Measurements from ENCODE around the gene LACTBL1. TPM values are rescaled to one million over a fixed set of nuclear protein-coding genes. Genes with fewer than 3 reads are reported as not detected.

LACTBL1 gene
- total and polyA plus RNA-seq, 2 of the 8 experiments (the other 6 are each of a cell fraction or from before 2014, with no cell fraction given) = not detected

DNA sequence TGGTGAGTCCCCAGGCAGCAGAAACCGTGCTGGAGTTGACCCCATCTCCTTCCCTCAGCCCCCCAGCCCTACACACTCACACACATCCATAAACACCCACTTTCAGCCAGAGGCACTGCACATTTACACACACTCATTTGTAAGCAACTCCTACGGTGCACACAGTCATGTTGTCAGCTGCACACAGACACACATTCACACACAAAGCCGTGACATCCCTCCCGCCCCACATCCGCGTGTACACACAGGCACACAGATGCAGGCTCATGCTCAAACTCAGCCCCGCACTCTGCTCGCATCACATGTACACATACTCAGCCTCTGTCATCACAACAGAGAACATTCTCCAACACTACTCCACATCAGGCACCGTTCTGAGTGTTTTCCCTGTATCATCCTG lies 47.6 kb downstream of the LACTBL1 start:
- Histone ChIP-seq H3K4me3 (ENCODE audit: extremely low read depth in 1 of 4, insufficient read depth in 2 of 4, low read depth in 3 of 4, low read length in 4 of 4) (no peak overlapping the region), H4K91ac (replicated peaks; ENCODE audit: insufficient read length, low read length) (no peak overlapping the region), H3K27ac (ENCODE audit: low read depth, low read length) (no peak overlapping the region), H4K20me1 (replicated peaks in 1 of 2; ENCODE audit: control insufficient read depth in 1 of 2, insufficient read depth in 2 of 2, low read length in 2 of 2) (no peaks in the 10 kb centered on the region), H4K5ac (ENCODE audit: insufficient read length, low read depth, low read length) (no peak overlapping the region), H3K23ac (ENCODE audit: insufficient read length) (no peak overlapping the region), H2BK20ac (ENCODE audit: low read length) (no peak overlapping the region), H3K79me1 (ENCODE audit: low read depth, low read length) (no peaks in the 10 kb centered on the region), H3K56ac (replicated peaks; ENCODE audit: insufficient read length, low read depth, low read length) (no peak overlapping the region), H2BK12ac (ENCODE audit: low read depth, low read length) (no peak overlapping the region), H3K9ac (replicated peaks in 1 of 4; ENCODE audit: extremely low read depth in 1 of 4, low read depth in 3 of 4, low read length in 3 of 4) (no peak overlapping the region), H4K8ac (ENCODE audit: extremely low read depth, insufficient read depth, low read length) (no peak overlapping the region), H3K27me3 (replicated peaks in 1 of 4; ENCODE audit: control insufficient read depth in 3 of 4, extremely low read depth in 1 of 4, insufficient read depth in 3 of 4, low read length in 3 of 4) (no peaks in the 10 kb centered on the region; a peak in 1 of 7 replicates), H3K4ac (replicated peaks; ENCODE audit: insufficient read length, low read depth, low read length) (no peak overlapping the region), H2BK120ac (replicated peaks; ENCODE audit: low read depth, low read length) (no peak overlapping the region), H3K4me2 (ENCODE audit: insufficient read depth in 1 of 2, low read depth in 2 of 2, low read length in 2 of 2) (no peak overlapping the region), H3K4me1 (replicated peaks in 1 of 4; ENCODE audit: control insufficient read depth in 3 of 4, insufficient read depth in 4 of 4, low read length in 3 of 4) (peaks cover 0 to 1% (median 0%) of the 10 kb centered on the region in 4 experiments; a peak in 2 of 7 replicates), H3K9me3 (ENCODE audit: insufficient read depth in 2 of 2, low read depth in 1 of 2, low read length in 1 of 2) (no peaks in the 10 kb centered on the region), H3K79me2 (ENCODE audit: control insufficient read depth in 1 of 2, insufficient read depth in 2 of 2, low read length in 2 of 2) (no peaks in the 10 kb centered on the region), H3K36me3 (ENCODE audit: control insufficient read depth in 2 of 4, insufficient read depth in 4 of 4, low read length in 3 of 4) (no peaks in the 10 kb centered on the region), H2AK5ac (ENCODE audit: low read depth, low read length) (no peak overlapping the region), H2AFZ (ENCODE audit: low read length) (no peak overlapping the region), H3K18ac (ENCODE audit: extremely low read depth, low read length) (no peak overlapping the region), H2BK5ac (ENCODE audit: low read depth, low read length) (no peak overlapping the region), H3K23me2 (ENCODE audit: low read depth, low read length) (no peaks in the 10 kb centered on the region), H2BK15ac (ENCODE audit: low read length) (no peak overlapping the region), H3K14ac (ENCODE audit: insufficient read length) (no peak overlapping the region)
- ChIA-PET POLR2A (ENCODE audit: partially characterized antibody) (no interaction called here), CTCF (ENCODE audit: partially characterized antibody) (interaction anchor here (1.4 kb wide), 1 partner anchor 39 kb away, joined by 4 read pairs; no protein-coding TSS in a partner anchor)
- 96% methylated on average over 8 of the region's 9 CpGs; no CpG with 5 or more reads in 1 of the 2 experiments for WGBS, 2 experiments (ENCODE audit: extremely low coverage in 1 of 2, insufficient coverage in 1 of 2, insufficient read length in 1 of 2, insufficient replicate concordance in 2 of 2, low coverage in 1 of 2, low lambda C conversion rate in 2 of 2, missing lambda C conversion rate in 1 of 2)
- FAIRE-seq (no peak), DNase-seq (ENCODE audit: low read depth in 1 of 2, low spot score in 2 of 2) (no peak)
- TF ChIP-seq EZH2 (IDR thresholded peaks at IDR 0.05; ENCODE audit: low read depth, low read length, severe bottlenecking) = no peak
- TF ChIP-seq ZNF274 (IDR thresholded peaks at IDR 0.05; ENCODE audit: borderline replicate concordance, extremely low read depth, low read length) = no peak
- no peak for TF ChIP-seq JUN (IDR thresholded peaks at IDR 0.05; ENCODE audit: low read depth, low read length)
- TF ChIP-seq TBP (IDR thresholded peaks at IDR 0.05; ENCODE audit: low read depth, low read length) = no peak
- TF ChIP-seq CTCF (IDR thresholded peaks at IDR 0.05; ENCODE audit: control extremely low read depth in 1 of 3, insufficient read depth in 1 of 3, low read depth in 1 of 3, low read length in 3 of 3) = no peak
- no peak for TF ChIP-seq SAP30 (IDR thresholded peaks at IDR 0.05; ENCODE audit: insufficient read depth, insufficient replicate concordance, low read length)

Measured in H1 (cell line).